ENCODE results near the gene SMARCC2.
"Not testable (repeated sequence)": the region's sequence is repeated elsewhere in the genome, so short reads cannot be mapped to it uniquely, and the experiment has no call there.

SMARCC2 gene

GRCh38 chr12:56160193-56160763, 29.0 kb downstream of the SMARCC2 start:
- Histone ChIP-seq H3K9me3 (ENCODE audit: control insufficient read depth, low read length) (no peaks in the 10 kb centered on the region), H3K9ac (ENCODE audit: low read length) (peak overlapping the region; percentile 100), H3K4me3 (ENCODE audit: low read length) (peak overlapping the region; percentile 95), H3K36me3 (ENCODE audit: control insufficient read depth, insufficient read depth, low read length) (peaks cover 29% of the 10 kb centered on the region), H3K27me3 (ENCODE audit: control insufficient read depth, insufficient read depth, low read length) (no peaks in the 10 kb centered on the region), H3K4me1 (ENCODE audit: control insufficient read depth, insufficient read depth, low read length) (peaks cover 27% of the 10 kb centered on the region)

- Histone ChIP-seq H3K9ac (ENCODE audit: low read length) (peak overlapping the region; percentile 100), H3K9me3 (ENCODE audit: control insufficient read depth, low read length) (no peaks in the 10 kb centered on the region), H3K4me3 (ENCODE audit: low read length) (peak overlapping the region; percentile 95), H3K27me3 (ENCODE audit: control insufficient read depth, insufficient read depth, low read length) (no peaks in the 10 kb centered on the region), H3K36me3 (ENCODE audit: control insufficient read depth, insufficient read depth, low read length) (peaks cover 29% of the 10 kb centered on the region), H3K4me1 (ENCODE audit: control insufficient read depth, insufficient read depth, low read length) (peaks cover 27% of the 10 kb centered on the region)
Observed at GRCh38 chr12:56159482-56160192, 29.6 kb downstream of the SMARCC2 start.

- no peaks in the 10 kb centered on the region for H3K9me3 ChIP-seq (ENCODE audit: control insufficient read depth, low read length)
- no peaks in the 10 kb centered on the region for H3K27me3 ChIP-seq (ENCODE audit: control insufficient read depth, insufficient read depth, low read length)
- H3K4me1 ChIP-seq (ENCODE audit: control insufficient read depth, insufficient read depth, low read length) = peaks cover 27% of the 10 kb centered on the region
- peak overlapping the region; percentile 95 for H3K4me3 ChIP-seq (ENCODE audit: low read length)
- peaks cover 29% of the 10 kb centered on the region for H3K36me3 ChIP-seq (ENCODE audit: control insufficient read depth, insufficient read depth, low read length)
- H3K9ac ChIP-seq (ENCODE audit: low read length) = peak overlapping the region; percentile 100
Observed at GRCh38 chr12:56158926-56159461, 30.3 kb downstream of the SMARCC2 start.

- Histone ChIP-seq H3K9ac (ENCODE audit: low read length) (peak within 1 kb of the TSS; percentile 100), H3K36me3 (ENCODE audit: control insufficient read depth, insufficient read depth, low read length) (peaks cover 29% of the 10 kb centered on the region), H3K9me3 (ENCODE audit: control insufficient read depth, low read length) (no peaks in the 10 kb centered on the region), H3K27me3 (ENCODE audit: control insufficient read depth, insufficient read depth, low read length) (no peaks in the 10 kb centered on the region), H3K4me1 (ENCODE audit: control insufficient read depth, insufficient read depth, low read length) (peaks cover 27% of the 10 kb centered on the region), H3K4me3 (ENCODE audit: low read length) (peak within 1 kb of the TSS; percentile 95)
Observed at GRCh38 chr12:56158029-56158925, 31.0 kb downstream of the SMARCC2 start, which contains the start of gene MYL6. MYL6 (plus strand) TSS chr12:56158359; CDS start chr12:56158402, 43 bp downstream.

- Histone ChIP-seq H3K9ac (ENCODE audit: low read length) (peak overlapping the region; percentile 78), H3K4me3 (ENCODE audit: low read length) (peak overlapping the region; percentile 49), H3K9me3 (ENCODE audit: control insufficient read depth, low read length) (no peaks in the 10 kb centered on the region), H3K27me3 (ENCODE audit: control insufficient read depth, insufficient read depth, low read length) (no peaks in the 10 kb centered on the region), H3K4me1 (ENCODE audit: control insufficient read depth, insufficient read depth, low read length) (peaks cover 33% of the 10 kb centered on the region), H3K36me3 (ENCODE audit: control insufficient read depth, insufficient read depth, low read length) (peaks cover 29% of the 10 kb centered on the region)
Observed at GRCh38 chr12:56157201-56158028, 31.9 kb downstream of the SMARCC2 start.

- Histone ChIP-seq H3K9ac (ENCODE audit: low read length) (peak overlapping the region; percentile 78), H3K36me3 (ENCODE audit: control insufficient read depth, insufficient read depth, low read length) (peaks cover 25% of the 10 kb centered on the region), H3K4me1 (ENCODE audit: control insufficient read depth, insufficient read depth, low read length) (peaks cover 36% of the 10 kb centered on the region)
- H3K27me3 ChIP-seq (ENCODE audit: control insufficient read depth, insufficient read depth, low read length); H3K4me3 ChIP-seq (ENCODE audit: low read length); H3K9me3 ChIP-seq (ENCODE audit: control insufficient read depth, low read length): not testable (repeated sequence)
Observed at GRCh38 chr12:56156464-56157200, 32.7 kb downstream of the SMARCC2 start.

- no peaks in the 10 kb centered on the region for H3K27me3 ChIP-seq (ENCODE audit: control insufficient read depth, insufficient read depth, low read length)
- H3K4me3 ChIP-seq (ENCODE audit: low read length) = no peak overlapping the region
- peaks cover 28% of the 10 kb centered on the region for H3K4me1 ChIP-seq (ENCODE audit: control insufficient read depth, insufficient read depth, low read length)
- H3K9me3 ChIP-seq (ENCODE audit: control insufficient read depth, low read length) = no peaks in the 10 kb centered on the region
- H3K36me3 ChIP-seq (ENCODE audit: control insufficient read depth, insufficient read depth, low read length) = peaks cover 12% of the 10 kb centered on the region
- no peak overlapping the region for H3K9ac ChIP-seq (ENCODE audit: low read length)
Observed at GRCh38 chr12:56155256-56155845, 33.9 kb downstream of the SMARCC2 start.

GRCh38 chr12:56154818-56155217, 34.5 kb downstream of the SMARCC2 start:
- H3K4me1 ChIP-seq (ENCODE audit: control insufficient read depth, insufficient read depth, low read length) = peaks cover 23% of the 10 kb centered on the region
- H3K27me3 ChIP-seq (ENCODE audit: control insufficient read depth, insufficient read depth, low read length) = no peaks in the 10 kb centered on the region
- H3K9ac ChIP-seq (ENCODE audit: low read length) = no peak overlapping the region
- H3K9me3 ChIP-seq (ENCODE audit: control insufficient read depth, low read length) = no peaks in the 10 kb centered on the region
- no peak overlapping the region for H3K4me3 ChIP-seq (ENCODE audit: low read length)
- H3K36me3 ChIP-seq (ENCODE audit: control insufficient read depth, insufficient read depth, low read length) = peaks cover 7% of the 10 kb centered on the region

GRCh38 chr12:56154246-56154771, 35.0 kb downstream of the SMARCC2 start:
- Histone ChIP-seq H3K4me1 (ENCODE audit: control insufficient read depth, insufficient read depth, low read length) (peaks cover 19% of the 10 kb centered on the region), H3K4me3 (ENCODE audit: low read length) (no peak overlapping the region), H3K9ac (ENCODE audit: low read length) (no peak overlapping the region), H3K27me3 (ENCODE audit: control insufficient read depth, insufficient read depth, low read length) (no peaks in the 10 kb centered on the region), H3K36me3 (ENCODE audit: control insufficient read depth, insufficient read depth, low read length) (peaks cover 2% of the 10 kb centered on the region), H3K9me3 (ENCODE audit: control insufficient read depth, low read length) (no peaks in the 10 kb centered on the region)

GRCh38 chr12:56153678-56154065, 35.6 kb downstream of the SMARCC2 start:
- H3K4me3 ChIP-seq (ENCODE audit: low read length) = no peak overlapping the region
- H3K9ac ChIP-seq (ENCODE audit: low read length) = no peak overlapping the region

More at GRCh38 chr12:56153678-56154065, 35.6 kb downstream of the SMARCC2 start:
- peaks cover 19% of the 10 kb centered on the region for H3K4me1 ChIP-seq (ENCODE audit: control insufficient read depth, insufficient read depth, low read length)
- H3K36me3 ChIP-seq (ENCODE audit: control insufficient read depth, insufficient read depth, low read length) = no peaks in the 10 kb centered on the region
- H3K27me3 ChIP-seq (ENCODE audit: control insufficient read depth, insufficient read depth, low read length) = no peaks in the 10 kb centered on the region
- no peaks in the 10 kb centered on the region for H3K9me3 ChIP-seq (ENCODE audit: control insufficient read depth, low read length)

Data from mucosa of stomach (tissue), 1 donor.